ENCODE data around the gene UQCRQ. TPM values are rescaled to one million over a fixed set of nuclear protein-coding genes. Genes with fewer than 3 reads are reported as not detected.

UQCRQ gene
- total RNA-seq, 4 donors from 2014 or later: 106 to 169 (median 128) TPM

DNA sequence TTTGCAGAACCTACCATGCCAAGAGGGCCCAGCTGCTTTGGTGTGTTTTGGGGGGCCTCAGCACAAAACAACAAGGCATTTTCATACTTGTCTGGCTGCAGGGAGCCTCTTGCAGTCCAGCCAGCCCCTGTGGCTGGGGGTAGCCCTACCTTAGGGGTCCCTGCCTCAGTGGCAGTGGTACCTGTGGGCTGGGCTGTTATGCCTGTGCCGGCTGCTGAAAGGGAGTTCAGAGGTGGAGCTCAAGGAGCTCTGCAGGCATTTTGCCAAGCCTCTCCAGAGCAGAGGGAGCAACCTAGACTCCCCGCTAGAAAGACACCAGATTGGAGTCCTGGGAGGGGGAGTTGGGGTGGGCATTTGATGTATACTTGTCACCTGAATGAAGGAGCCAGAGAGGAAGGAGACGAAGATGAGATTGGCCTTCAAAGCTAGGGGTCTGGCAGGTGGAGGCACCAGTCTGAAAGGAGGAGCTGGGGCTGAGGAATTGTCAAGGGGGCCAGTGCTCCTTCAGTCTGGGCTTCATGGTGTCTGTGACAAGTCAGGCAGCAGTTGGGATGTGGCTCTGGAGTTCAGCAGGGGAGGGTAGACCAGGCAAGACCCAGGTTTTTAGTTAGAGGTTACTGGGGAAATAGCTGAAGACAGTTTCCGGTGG lies 37.5 kb upstream of the UQCRQ start:
- peak overlapping the region in 1 of 2 donors; percentile 92 for H3K4me3 ChIP-seq
- peaks cover 12% of the 10 kb centered on the region for H3K27me3 ChIP-seq
- peaks cover 0 to 38% (median 7%) of the 10 kb centered on the region in 3 donors for H3K4me1 ChIP-seq
- no peak overlapping the region for H3K27ac ChIP-seq
- H3K9me3 ChIP-seq: no peaks in the 10 kb centered on the region
- peaks cover 0 to 23% of the 10 kb centered on the region in 2 donors for H3K36me3 ChIP-seq
- no peak for ATAC-seq
- TF ChIP-seq, protein P1, sequence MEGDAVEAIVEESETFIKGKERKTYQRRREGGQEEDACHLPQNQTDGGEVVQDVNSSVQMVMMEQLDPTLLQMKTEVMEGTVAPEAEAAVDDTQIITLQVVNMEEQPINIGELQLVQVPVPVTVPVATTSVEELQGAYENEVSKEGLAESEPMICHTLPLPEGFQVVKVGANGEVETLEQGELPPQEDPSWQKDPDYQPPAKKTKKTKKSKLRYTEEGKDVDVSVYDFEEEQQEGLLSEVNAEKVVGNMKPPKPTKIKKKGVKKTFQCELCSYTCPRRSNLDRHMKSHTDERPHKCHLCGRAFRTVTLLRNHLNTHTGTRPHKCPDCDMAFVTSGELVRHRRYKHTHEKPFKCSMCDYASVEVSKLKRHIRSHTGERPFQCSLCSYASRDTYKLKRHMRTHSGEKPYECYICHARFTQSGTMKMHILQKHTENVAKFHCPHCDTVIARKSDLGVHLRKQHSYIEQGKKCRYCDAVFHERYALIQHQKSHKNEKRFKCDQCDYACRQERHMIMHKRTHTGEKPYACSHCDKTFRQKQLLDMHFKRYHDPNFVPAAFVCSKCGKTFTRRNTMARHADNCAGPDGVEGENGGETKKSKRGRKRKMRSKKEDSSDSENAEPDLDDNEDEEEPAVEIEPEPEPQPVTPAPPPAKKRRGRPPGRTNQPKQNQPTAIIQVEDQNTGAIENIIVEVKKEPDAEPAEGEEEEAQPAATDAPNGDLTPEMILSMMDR (IDR thresholded peaks at IDR 0.05): no peak
- TF ChIP-seq POLR2AphosphoS5 (IDR thresholded peaks at IDR 0.05): no peak
- no peak for TF ChIP-seq EP300 (IDR thresholded peaks at IDR 0.05)
- TF ChIP-seq POLR2A (IDR thresholded peaks at IDR 0.05): no peak
- 81 to 92% methylated on average over 2 to 3 of the region's 4 CpGs for WGBS, 2 donors (ENCODE audit: low coverage in 1 of 2)

DNA sequence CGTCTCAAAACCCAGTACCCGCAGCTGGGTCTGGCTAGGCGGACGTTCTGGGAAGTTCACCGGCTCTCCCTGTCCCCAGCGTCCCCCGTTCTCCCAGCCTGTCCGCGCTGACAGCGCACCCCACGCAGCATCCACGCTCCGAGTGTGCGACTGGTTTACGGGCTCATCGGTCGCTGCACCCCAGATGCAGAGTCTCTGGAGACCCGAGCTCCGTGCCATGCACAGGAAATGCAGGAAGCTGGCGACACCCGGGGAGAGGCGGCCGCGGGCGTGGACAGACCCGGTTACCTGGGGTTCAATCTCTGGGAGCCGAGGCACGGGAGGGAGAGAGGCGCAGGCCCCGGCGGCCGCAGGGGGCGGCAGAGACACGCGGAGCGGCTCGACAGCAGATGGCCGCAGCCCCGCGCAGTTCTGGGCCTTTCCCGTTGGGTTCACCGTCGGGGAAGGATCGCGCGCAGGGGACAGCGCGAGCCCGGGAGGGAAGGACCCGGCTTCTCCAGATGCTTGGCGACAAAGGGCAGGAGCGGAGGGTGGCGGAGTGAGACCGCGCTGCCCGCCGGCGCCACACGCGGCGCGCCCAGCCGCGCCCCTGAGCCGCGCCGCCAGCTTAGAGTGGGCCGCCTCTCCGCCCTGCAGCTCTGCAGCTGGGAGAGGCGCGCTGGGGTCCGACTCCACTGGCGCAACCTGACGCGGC lies 36.6 kb upstream of the UQCRQ start:
- peak; percentile 90 for ATAC-seq
- H3K27me3 ChIP-seq: peaks cover 12% of the 10 kb centered on the region
- TF ChIP-seq, protein P1 (IDR thresholded peaks at IDR 0.05): peak in 3 of 4 experiments; percentile 84 to 97 (median 84)
- TF ChIP-seq POLR2AphosphoS5 (IDR thresholded peaks at IDR 0.05) (peak; percentile 34), EP300 (IDR thresholded peaks at IDR 0.05) (no peak)
- peak overlapping the region; percentile 2 to 88 (median 86) for H3K27ac ChIP-seq
- H3K4me1 ChIP-seq: peaks cover 0 to 38% (median 7%) of the 10 kb centered on the region in 3 donors
- no CpG with 5 or more reads among the region's 75 CpGs for WGBS, 2 donors (ENCODE audit: low coverage in 1 of 2)
- peak overlapping the region; percentile 50 to 92 for H3K4me3 ChIP-seq
- no peaks in the 10 kb centered on the region for H3K9me3 ChIP-seq
- H3K36me3 ChIP-seq: peaks cover 0 to 18% of the 10 kb centered on the region in 2 donors

- peaks cover 0 to 34% (median 7%) of the 10 kb centered on the region in 3 donors for H3K4me1 ChIP-seq
- H3K9me3 ChIP-seq: no peaks in the 10 kb centered on the region
- 9 to 41% methylated on average over 4 to 9 of the region's 78 CpGs for WGBS, 2 donors (ENCODE audit: low coverage in 1 of 2)
- peak; percentile 76 for ATAC-seq
- peaks cover 5% of the 10 kb centered on the region for H3K27me3 ChIP-seq
- peak within 1 kb of the TSS; percentile 50 to 92 for H3K4me3 ChIP-seq
- TF ChIP-seq, protein P1 (IDR thresholded peaks at IDR 0.05): no peak
- TF ChIP-seq POLR2A (IDR thresholded peaks at IDR 0.05) (no peak), EP300 (IDR thresholded peaks at IDR 0.05) (no peak), POLR2AphosphoS5 (IDR thresholded peaks at IDR 0.05) (peak; percentile 6)
- peak within 1 kb of the TSS; percentile 2 to 88 (median 86) for H3K27ac ChIP-seq
- H3K36me3 ChIP-seq: peaks cover 0 to 11% of the 10 kb centered on the region in 2 donors
These were observed 35.9 kb upstream of the UQCRQ start, which contains the start of gene SHROOM1 for GRCh38 chr5:132830436-132831094. Gene SHROOM1 (minus strand): TSS chr5:132830647. CDS start chr5:132826140, 4,507 bp downstream.

GRCh38 chr5:132831095-132831860 lies 35.2 kb upstream of the UQCRQ start:
- WGBS, 2 donors (ENCODE audit: low coverage in 1 of 2): 93 to 96% methylated on average over 3 to 8 of the region's 15 CpGs
- H3K27ac ChIP-seq: peak overlapping the region in 3 of 4 donors; percentile 85 to 88 (median 88)

More at GRCh38 chr5:132831095-132831860, 35.2 kb upstream of the UQCRQ start:
- H3K9me3 ChIP-seq: no peaks in the 10 kb centered on the region
- no peaks in the 10 kb centered on the region for H3K27me3 ChIP-seq
- peaks cover 0 to 28% (median 7%) of the 10 kb centered on the region in 3 donors for H3K4me1 ChIP-seq
- peak overlapping the region in 1 of 2 donors; percentile 92 for H3K4me3 ChIP-seq
- peaks cover 0 to 6% of the 10 kb centered on the region in 2 donors for H3K36me3 ChIP-seq
- TF ChIP-seq POLR2AphosphoS5 (IDR thresholded peaks at IDR 0.05) (no peak), POLR2A (IDR thresholded peaks at IDR 0.05) (no peak), EP300 (IDR thresholded peaks at IDR 0.05) (no peak)
- TF ChIP-seq, protein P1 (IDR thresholded peaks at IDR 0.05): no peak
- no peak for ATAC-seq

All from gastroesophageal sphincter (tissue), 4 donors.